Measurements from ENCODE around the gene LRRN3.

The LRRN3 gene

GRCh38 chr7:111088328-111088727 lies 2.6 kb upstream of the LRRN3 start:
- peaks cover 6% of the 10 kb centered on the region for H3K4me1 ChIP-seq (ENCODE audit: control insufficient read depth, insufficient read depth, low read length, poor library complexity, severe bottlenecking)
- no peaks in the 10 kb centered on the region for H3K9me3 ChIP-seq (ENCODE audit: control insufficient read depth, low read length)
- no peaks in the 10 kb centered on the region for H3K27me3 ChIP-seq (replicated peaks; ENCODE audit: control insufficient read depth, insufficient read depth, low read length, poor library complexity, severe bottlenecking)
- H3K36me3 ChIP-seq (ENCODE audit: control insufficient read depth, insufficient read depth, low read length), result no peaks in the 10 kb centered on the region
- DNase-seq, result no peak
- no peak overlapping the region for H3K4me3 ChIP-seq (ENCODE audit: insufficient read depth, low read depth, low read length, poor library complexity, severe bottlenecking)
- H3K27ac ChIP-seq (ENCODE audit: insufficient read depth, low read length, poor library complexity, severe bottlenecking), result no peak overlapping the region

DNA sequence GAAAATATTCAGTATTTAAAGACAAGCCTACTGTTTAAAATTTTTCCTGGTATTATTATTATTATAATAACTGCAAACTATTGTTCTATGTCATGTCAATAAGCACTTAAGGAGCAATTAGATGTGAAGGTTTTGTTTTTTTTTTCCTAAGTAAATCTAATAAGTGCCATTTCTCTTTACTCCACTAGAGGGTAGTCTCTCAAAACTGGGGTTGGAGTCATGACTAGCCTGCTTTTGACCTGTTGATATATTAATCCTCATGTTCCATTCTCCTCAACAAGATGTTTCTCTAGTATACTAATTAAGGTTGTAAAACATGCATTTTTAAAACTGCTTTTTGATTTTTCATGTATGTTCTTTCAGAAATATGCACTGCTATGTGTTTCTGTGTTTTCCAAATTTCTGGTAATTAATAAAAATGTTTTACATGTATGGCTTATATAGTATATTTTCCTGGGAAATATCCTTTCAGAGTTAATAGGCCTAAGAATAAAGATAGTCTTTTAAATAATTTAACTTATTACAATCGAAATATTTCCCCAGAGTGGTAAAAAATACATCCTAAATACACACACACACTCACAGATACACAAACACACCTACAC lies 1.0 kb upstream of the LRRN3 start:
- H3K36me3 ChIP-seq (ENCODE audit: control insufficient read depth, insufficient read depth, low read length), result no peaks in the 10 kb centered on the region
- no peak overlapping the region for H3K27ac ChIP-seq (ENCODE audit: insufficient read depth, low read length, poor library complexity, severe bottlenecking)
- no peaks in the 10 kb centered on the region for H3K27me3 ChIP-seq (replicated peaks; ENCODE audit: control insufficient read depth, insufficient read depth, low read length, poor library complexity, severe bottlenecking)
- no peaks in the 10 kb centered on the region for H3K4me1 ChIP-seq (ENCODE audit: control insufficient read depth, insufficient read depth, low read length, poor library complexity, severe bottlenecking)
- no peak for DNase-seq
- H3K4me3 ChIP-seq (ENCODE audit: insufficient read depth, low read depth, low read length, poor library complexity, severe bottlenecking), result no peak overlapping the region
- no peaks in the 10 kb centered on the region for H3K9me3 ChIP-seq (ENCODE audit: control insufficient read depth, low read length)

DNA sequence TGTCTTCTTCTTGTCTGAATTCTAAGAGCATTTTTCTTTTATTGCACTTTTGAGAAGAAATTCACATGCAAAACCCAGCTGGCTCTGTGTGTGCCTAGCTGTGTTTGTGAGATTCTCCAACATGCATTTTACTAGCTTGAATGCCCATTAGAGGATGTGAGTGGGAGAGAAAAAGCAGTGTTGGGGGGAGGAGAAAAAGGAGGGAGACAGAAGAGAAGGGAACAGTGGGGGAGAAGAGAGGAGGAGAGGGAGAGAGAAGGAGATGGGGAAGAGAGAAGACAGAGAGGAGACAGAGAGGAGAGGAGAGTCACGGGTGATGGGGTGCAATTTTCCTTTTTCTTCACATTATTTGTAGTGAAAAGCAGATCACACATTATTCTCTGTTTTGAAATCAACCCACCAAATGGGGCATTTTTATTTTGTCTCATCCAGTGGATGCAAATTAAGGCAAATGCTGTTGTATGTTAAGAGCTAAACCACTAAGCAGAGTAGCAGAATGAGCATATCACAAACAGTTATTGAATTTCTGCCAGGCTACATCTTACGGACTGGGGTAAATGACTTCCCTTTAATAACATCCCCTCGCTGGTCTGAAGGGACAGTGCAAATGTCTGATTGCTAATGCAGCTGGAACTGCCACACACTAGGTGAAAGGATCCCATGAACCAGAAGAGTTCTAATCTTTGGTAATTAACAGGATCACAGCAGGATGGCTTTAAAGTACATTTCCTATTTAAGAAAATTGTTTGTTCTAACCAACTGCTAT lies 849 bp downstream of the LRRN3 start:
- no peaks in the 10 kb centered on the region for H3K36me3 ChIP-seq (ENCODE audit: control insufficient read depth, insufficient read depth, low read length)
- H3K9me3 ChIP-seq (ENCODE audit: control insufficient read depth, low read length), result no peaks in the 10 kb centered on the region
- no peaks in the 10 kb centered on the region for H3K4me1 ChIP-seq (ENCODE audit: control insufficient read depth, insufficient read depth, low read length, poor library complexity, severe bottlenecking)
- no peaks in the 10 kb centered on the region for H3K27me3 ChIP-seq (replicated peaks; ENCODE audit: control insufficient read depth, insufficient read depth, low read length, poor library complexity, severe bottlenecking)
- H3K4me3 ChIP-seq (ENCODE audit: insufficient read depth, low read depth, low read length, poor library complexity, severe bottlenecking), result peak overlapping the region; percentile 5
- no peak for DNase-seq
- H3K27ac ChIP-seq (ENCODE audit: insufficient read depth, low read length, poor library complexity, severe bottlenecking), result no peak overlapping the region

DNA sequence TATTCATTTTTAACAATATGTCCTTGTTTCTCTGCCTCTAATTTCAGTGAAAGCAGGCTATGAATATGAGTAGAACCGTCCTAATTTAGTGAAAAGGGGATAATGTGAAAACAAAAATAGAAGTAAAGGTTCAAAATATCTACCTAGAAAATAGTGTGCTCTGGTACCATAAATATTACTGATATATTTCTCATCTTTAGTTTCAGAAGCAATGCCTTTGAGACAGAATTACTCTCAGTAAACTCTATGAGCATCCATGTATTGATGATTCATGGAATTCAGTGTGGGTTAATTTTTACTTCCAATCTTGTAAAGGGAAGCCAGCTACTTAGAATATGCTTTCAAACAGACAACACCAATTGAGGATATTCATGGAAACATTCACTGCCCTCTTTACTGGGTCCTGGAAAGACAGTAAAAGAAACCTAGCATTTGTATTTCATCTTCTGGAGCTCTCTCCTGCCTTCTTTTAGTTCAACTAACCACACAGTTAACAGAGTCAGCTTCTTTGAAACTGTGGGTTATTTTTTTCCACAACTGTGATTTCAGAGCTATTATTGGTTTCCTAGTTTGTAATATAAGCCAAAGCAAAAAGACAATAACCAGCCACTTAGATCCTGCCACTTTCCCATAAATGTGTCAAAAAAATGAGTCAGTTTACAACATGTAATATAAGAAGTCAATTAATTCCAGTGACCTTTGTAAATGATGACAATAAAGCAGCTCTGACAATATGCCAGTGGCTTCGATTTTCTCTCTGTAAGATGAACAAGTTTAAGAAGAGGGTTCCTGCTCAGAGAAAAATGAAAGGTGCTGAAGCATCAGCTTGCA lies 1.7 kb downstream of the LRRN3 start:
- Histone ChIP-seq H3K4me3 (ENCODE audit: insufficient read depth, low read depth, low read length, poor library complexity, severe bottlenecking) (no peak overlapping the region), H3K27ac (ENCODE audit: insufficient read depth, low read length, poor library complexity, severe bottlenecking) (no peak overlapping the region)

GRCh38 chr7:111093496-111093895 lies 2.6 kb downstream of the LRRN3 start:
- no peak for DNase-seq
- Histone ChIP-seq H3K9me3 (ENCODE audit: control insufficient read depth, low read length) (no peaks in the 10 kb centered on the region), H3K4me3 (ENCODE audit: insufficient read depth, low read depth, low read length, poor library complexity, severe bottlenecking) (no peak overlapping the region), H3K4me1 (ENCODE audit: control insufficient read depth, insufficient read depth, low read length, poor library complexity, severe bottlenecking) (no peaks in the 10 kb centered on the region), H3K27me3 (replicated peaks; ENCODE audit: control insufficient read depth, insufficient read depth, low read length, poor library complexity, severe bottlenecking) (no peaks in the 10 kb centered on the region), H3K27ac (ENCODE audit: insufficient read depth, low read length, poor library complexity, severe bottlenecking) (no peak overlapping the region), H3K36me3 (ENCODE audit: control insufficient read depth, insufficient read depth, low read length) (no peaks in the 10 kb centered on the region)

More for the DNA sequence above, 1.7 kb downstream of the LRRN3 start:
- Histone ChIP-seq H3K4me1 (ENCODE audit: control insufficient read depth, insufficient read depth, low read length, poor library complexity, severe bottlenecking) (no peaks in the 10 kb centered on the region), H3K27me3 (replicated peaks; ENCODE audit: control insufficient read depth, insufficient read depth, low read length, poor library complexity, severe bottlenecking) (no peaks in the 10 kb centered on the region), H3K9me3 (ENCODE audit: control insufficient read depth, low read length) (no peaks in the 10 kb centered on the region), H3K36me3 (ENCODE audit: control insufficient read depth, insufficient read depth, low read length) (no peaks in the 10 kb centered on the region)
- DNase-seq, result no peak

DNA sequence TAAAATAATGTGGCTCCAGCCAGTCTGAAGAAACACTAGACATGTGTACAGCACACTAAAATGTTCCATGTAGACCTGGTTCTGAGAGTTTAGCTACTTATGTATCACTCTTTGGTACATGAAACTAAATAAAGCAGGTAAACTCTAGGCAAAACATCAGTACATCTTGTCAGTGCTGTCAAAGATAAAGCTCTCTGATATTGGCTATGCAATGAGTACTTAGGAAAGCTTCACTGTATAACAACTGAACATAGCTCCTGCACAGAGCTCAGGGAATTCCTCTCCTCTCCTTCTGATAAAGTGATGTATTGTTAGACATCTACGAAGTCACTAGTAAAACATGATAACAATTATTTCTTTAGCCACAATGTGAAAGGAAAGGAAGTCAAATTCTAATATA lies 3.5 kb downstream of the LRRN3 start:
- Histone ChIP-seq H3K27ac (ENCODE audit: insufficient read depth, low read length, poor library complexity, severe bottlenecking) (no peak overlapping the region), H3K27me3 (replicated peaks; ENCODE audit: control insufficient read depth, insufficient read depth, low read length, poor library complexity, severe bottlenecking) (no peaks in the 10 kb centered on the region), H3K36me3 (ENCODE audit: control insufficient read depth, insufficient read depth, low read length) (no peaks in the 10 kb centered on the region), H3K9me3 (ENCODE audit: control insufficient read depth, low read length) (no peaks in the 10 kb centered on the region), H3K4me3 (ENCODE audit: insufficient read depth, low read depth, low read length, poor library complexity, severe bottlenecking) (no peak overlapping the region), H3K4me1 (ENCODE audit: control insufficient read depth, insufficient read depth, low read length, poor library complexity, severe bottlenecking) (no peaks in the 10 kb centered on the region)
- no peak for DNase-seq

- Histone ChIP-seq H3K4me3 (ENCODE audit: insufficient read depth, low read depth, low read length, poor library complexity, severe bottlenecking) (no peak overlapping the region), H3K27me3 (replicated peaks; ENCODE audit: control insufficient read depth, insufficient read depth, low read length, poor library complexity, severe bottlenecking) (no peaks in the 10 kb centered on the region), H3K27ac (ENCODE audit: insufficient read depth, low read length, poor library complexity, severe bottlenecking) (no peak overlapping the region), H3K9me3 (ENCODE audit: control insufficient read depth, low read length) (no peaks in the 10 kb centered on the region), H3K36me3 (ENCODE audit: control insufficient read depth, insufficient read depth, low read length) (no peaks in the 10 kb centered on the region), H3K4me1 (ENCODE audit: control insufficient read depth, insufficient read depth, low read length, poor library complexity, severe bottlenecking) (no peaks in the 10 kb centered on the region)
- DNase-seq, result no peak
These were observed 6.1 kb downstream of the LRRN3 start for GRCh38 chr7:111096997-111097396.

DNA sequence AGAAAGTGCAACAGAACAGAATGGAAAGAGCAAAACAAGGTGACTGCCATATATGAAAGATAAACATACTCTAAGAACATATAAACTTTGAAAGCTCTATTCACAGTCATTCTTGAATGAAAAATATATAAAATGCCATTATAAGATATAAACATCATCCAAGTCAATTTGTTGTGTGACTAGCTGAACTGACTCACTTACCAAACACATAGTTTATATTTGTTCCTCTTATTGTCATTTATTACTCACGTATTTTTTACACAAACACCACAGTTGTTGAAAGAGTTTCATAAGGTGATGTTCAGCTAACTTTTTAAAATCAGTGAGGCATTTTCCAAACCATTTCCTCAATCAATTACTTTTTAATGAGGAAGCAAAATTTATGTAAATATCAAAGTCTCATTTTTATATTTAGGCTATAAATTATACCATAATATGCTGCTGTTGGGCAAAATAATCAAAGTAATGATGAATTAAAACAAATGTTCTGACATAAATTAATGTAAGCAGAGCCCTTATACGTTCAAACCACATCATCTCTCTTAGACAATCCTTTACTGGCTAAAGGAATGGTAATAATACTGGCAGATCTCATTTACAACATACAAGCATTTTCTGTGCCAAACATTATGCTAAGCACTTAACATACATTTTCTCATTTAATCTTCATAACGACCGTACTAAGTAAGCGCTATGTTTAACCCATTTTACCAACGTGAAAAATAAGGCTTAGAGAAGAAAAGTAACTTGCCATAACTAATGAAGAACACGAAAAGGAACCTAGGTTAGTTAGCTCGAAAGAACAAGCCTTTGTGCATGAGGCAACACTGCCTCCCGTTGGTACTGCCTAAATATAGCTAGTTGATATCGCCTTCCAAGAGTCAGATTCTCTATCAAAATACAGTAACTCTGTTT lies 7.3 kb downstream of the LRRN3 start:
- Histone ChIP-seq H3K36me3 (ENCODE audit: control insufficient read depth, insufficient read depth, low read length) (no peaks in the 10 kb centered on the region), H3K27ac (ENCODE audit: insufficient read depth, low read length, poor library complexity, severe bottlenecking) (no peak overlapping the region), H3K4me1 (ENCODE audit: control insufficient read depth, insufficient read depth, low read length, poor library complexity, severe bottlenecking) (no peaks in the 10 kb centered on the region), H3K27me3 (replicated peaks; ENCODE audit: control insufficient read depth, insufficient read depth, low read length, poor library complexity, severe bottlenecking) (no peaks in the 10 kb centered on the region), H3K9me3 (ENCODE audit: control insufficient read depth, low read length) (no peaks in the 10 kb centered on the region), H3K4me3 (ENCODE audit: insufficient read depth, low read depth, low read length, poor library complexity, severe bottlenecking) (no peak overlapping the region)
- DNase-seq, result peak in 1 of 3 donors; percentile 15

DNA sequence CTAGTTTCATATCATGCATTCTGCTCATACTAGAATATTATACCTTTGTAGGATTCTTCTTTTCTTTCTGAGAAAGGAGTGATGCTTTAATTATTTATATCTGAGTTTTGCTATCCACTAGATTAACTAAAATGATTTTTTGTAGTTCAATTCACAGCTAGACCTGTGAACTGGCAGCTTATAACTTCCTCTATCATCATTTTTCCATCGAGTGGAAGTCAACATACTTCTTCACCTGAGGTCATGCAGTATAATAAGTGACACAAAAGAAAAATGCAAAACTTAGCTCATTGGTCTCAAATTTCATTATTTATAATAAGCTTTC lies 8.0 kb downstream of the LRRN3 start:
- no peaks in the 10 kb centered on the region for H3K9me3 ChIP-seq (ENCODE audit: control insufficient read depth, low read length)
- no peak overlapping the region for H3K27ac ChIP-seq (ENCODE audit: insufficient read depth, low read length, poor library complexity, severe bottlenecking)
- H3K27me3 ChIP-seq (replicated peaks; ENCODE audit: control insufficient read depth, insufficient read depth, low read length, poor library complexity, severe bottlenecking), result no peaks in the 10 kb centered on the region
- H3K4me1 ChIP-seq (ENCODE audit: control insufficient read depth, insufficient read depth, low read length, poor library complexity, severe bottlenecking), result no peaks in the 10 kb centered on the region
- no peak overlapping the region for H3K4me3 ChIP-seq (ENCODE audit: insufficient read depth, low read depth, low read length, poor library complexity, severe bottlenecking)
- no peaks in the 10 kb centered on the region for H3K36me3 ChIP-seq (ENCODE audit: control insufficient read depth, insufficient read depth, low read length)
- DNase-seq, result no peak

Measured in effector memory CD4-positive, alpha-beta T cell (primary cell).